Posterior cingulate gyrus (tissue), 11 donors: ENCODE results near the gene PPP1R14B.

Experiments
- DNase-seq, 10 donors: peaks; one replicate each; pipeline versions ENCODE4 v3.0.0 to v3.0.0-alpha.2; 2020 to 2021; ENCODE audit warnings: mixed read lengths in 3 of 10
- intact Hi-C: fragments of 100-400 bp; cut with DNase I; formaldehyde crosslinking; loops from one replicate; pipeline ENCODE4 v1.15.1; 2023

PPP1R14B gene

DNA sequence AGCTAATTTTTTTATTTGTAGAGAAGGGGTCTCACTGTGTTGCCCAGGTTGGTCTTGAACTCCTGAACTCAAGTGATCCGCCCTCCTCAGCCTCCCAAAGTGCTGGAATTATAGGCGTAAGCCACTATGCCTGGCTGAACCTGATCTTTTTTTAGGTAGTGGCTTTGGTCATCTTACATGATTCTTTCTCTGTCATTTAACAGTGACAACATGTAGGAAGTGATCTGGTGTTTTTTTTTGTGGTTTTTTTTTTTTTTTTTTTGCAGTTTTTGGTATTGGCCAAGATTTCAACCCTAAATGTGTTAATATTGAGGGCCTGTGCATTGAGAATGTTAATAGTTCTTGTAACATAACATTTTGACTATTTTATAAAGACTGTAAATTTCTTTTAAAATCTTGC lies 48.2 kb downstream of the PPP1R14B start:
- intact Hi-C loops, result no loop called here
- no peak for DNase-seq

DNA sequence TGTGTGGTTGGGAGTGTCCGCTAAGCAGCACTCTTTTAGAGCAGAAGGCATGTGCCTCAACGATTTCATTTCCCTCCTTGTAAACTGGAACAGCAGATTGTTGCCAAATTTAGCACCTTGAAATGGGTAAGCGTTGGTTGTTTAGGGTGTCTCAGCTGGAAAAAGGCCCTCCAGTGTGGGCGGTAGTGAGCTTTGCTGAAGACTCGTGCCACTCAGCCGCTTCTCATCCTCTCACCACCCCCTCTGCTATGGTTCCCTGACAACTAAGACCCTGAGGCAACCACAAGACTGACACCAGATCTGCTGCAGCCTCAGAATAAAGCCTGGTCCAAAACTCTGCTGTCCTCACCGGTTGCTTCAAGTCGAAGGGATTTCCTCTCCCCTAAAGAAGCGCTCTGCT lies 50.1 kb downstream of the PPP1R14B start:
- intact Hi-C loops, result no loop called here

More for the DNA sequence above, 50.1 kb downstream of the PPP1R14B start:
- DNase-seq, result peak in 5 of 10 donors; percentile 41 to 90 (median 70)
